Activated T-cell treated with anti-CD3 and anti-CD28 coated beads, Interleukin-2, amount 50 U/mL, for 1 hour (primary cell): Measurements from ENCODE around the gene NELFCD.
A peak's percentile ranks its signal among the peaks of the same experiment; 100 is the strongest.
"Not testable (repeated sequence)": the region's sequence is repeated elsewhere in the genome, so short reads cannot be mapped to it uniquely, and the experiment has no call there.

ENCODE experiments used
- DNase-seq: peaks from one replicate; pipeline ENCODE4 v3.0.0-alpha.2; 2020

NELFCD gene

GRCh38 chr20:58980711-58981627 lies at the start of gene NELFCD:
Gene NELFCD, plus strand, starts transcription at chr20:58981256. Its CDS starts 54 bp downstream, at chr20:58981310.
- DNase-seq = peak; percentile 95

- no peak for DNase-seq
Observed at GRCh38 chr20:58932170-58932569, 48.9 kb upstream of the NELFCD start.

GRCh38 chr20:58938078-58938477 lies 43.0 kb upstream of the NELFCD start:
- no peak for DNase-seq

GRCh38 chr20:58938541-58938940 lies 42.5 kb upstream of the NELFCD start:
- DNase-seq = no peak

- no peak for DNase-seq
Observed at GRCh38 chr20:58941471-58941870, 39.6 kb upstream of the NELFCD start.

GRCh38 chr20:58942549-58942948 lies 38.5 kb upstream of the NELFCD start:
- DNase-seq = no peak

GRCh38 chr20:58944610-58945009 lies 36.4 kb upstream of the NELFCD start:
- no peak for DNase-seq

- DNase-seq = no peak
Observed at GRCh38 chr20:58945965-58946631, 35.0 kb upstream of the NELFCD start.

GRCh38 chr20:58947797-58948388 lies 33.2 kb upstream of the NELFCD start:
- DNase-seq = not testable (repeated sequence)

- DNase-seq = no peak
Observed at GRCh38 chr20:58950603-58951002, 30.5 kb upstream of the NELFCD start.

- no peak for DNase-seq
Observed at GRCh38 chr20:58953050-58953449, 28.0 kb upstream of the NELFCD start.

- DNase-seq = no peak
Observed at GRCh38 chr20:58956078-58956477, 25.0 kb upstream of the NELFCD start.

- no peak for DNase-seq
Observed at GRCh38 chr20:58959652-58960051, 21.4 kb upstream of the NELFCD start.

GRCh38 chr20:58963060-58963584 lies 17.9 kb upstream of the NELFCD start:
- DNase-seq = no peak

GRCh38 chr20:58963922-58964321 lies 17.1 kb upstream of the NELFCD start:
- not testable (repeated sequence) for DNase-seq

- DNase-seq = no peak
Observed at GRCh38 chr20:58965270-58966064, 15.6 kb upstream of the NELFCD start.

GRCh38 chr20:58967652-58968429 lies 13.2 kb upstream of the NELFCD start:
- no peak for DNase-seq

GRCh38 chr20:58969439-58969838 lies 11.6 kb upstream of the NELFCD start:
- DNase-seq = no peak

- DNase-seq = no peak
Observed at GRCh38 chr20:58970146-58970545, 10.9 kb upstream of the NELFCD start.

GRCh38 chr20:58971429-58971828 lies 9.6 kb upstream of the NELFCD start:
- no peak for DNase-seq

- DNase-seq = no peak
Observed at GRCh38 chr20:58973179-58973578, 7.9 kb upstream of the NELFCD start.

- DNase-seq = no peak
Observed at GRCh38 chr20:58973866-58974265, 7.2 kb upstream of the NELFCD start.
